Measurements from ENCODE around the gene SLC33A1. TPM values are rescaled to one million over a fixed set of nuclear protein-coding genes. Genes with fewer than 3 reads are reported as not detected.

SLC33A1 gene
- total and polyA plus RNA-seq, 2 of the 8 experiments (the other 6 are each of a cell fraction or from before 2014, with no cell fraction given) = 15.6 to 24.2 TPM

DNA sequence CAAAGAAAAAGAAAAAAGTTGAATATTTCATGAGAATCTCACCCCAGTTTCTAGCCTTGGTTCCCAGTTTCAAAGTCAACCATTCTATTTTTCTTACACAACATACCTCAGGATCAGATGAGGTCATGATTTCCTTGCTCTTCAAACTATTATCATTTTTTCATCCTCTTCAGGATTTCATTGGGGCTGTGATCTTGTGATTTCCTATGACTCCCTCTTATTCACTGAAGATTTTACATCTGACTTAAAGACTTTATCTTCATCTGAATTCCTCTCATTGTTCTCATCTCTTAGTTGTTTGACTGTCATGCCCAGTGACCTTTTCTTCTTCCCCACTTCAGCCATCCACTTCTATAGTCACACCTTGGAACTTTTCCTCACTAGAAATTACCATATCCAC, 45.0 kb downstream of the SLC33A1 start:
- no peak overlapping the region for H3K27ac ChIP-seq (ENCODE audit: low read depth, low read length)
- H3K23me2 ChIP-seq (ENCODE audit: low read depth, low read length) = no peaks in the 10 kb centered on the region
- H3K4me2 ChIP-seq (ENCODE audit: insufficient read depth in 1 of 2, low read depth in 2 of 2, low read length in 2 of 2) = no peak overlapping the region
- no peaks in the 10 kb centered on the region for H3K79me2 ChIP-seq (ENCODE audit: control insufficient read depth in 1 of 2, insufficient read depth in 2 of 2, low read length in 2 of 2)
- FAIRE-seq (no peak), DNase-seq (ENCODE audit: low read depth in 1 of 2, low spot score in 2 of 2) (no peak)
- no peak overlapping the region for H2BK12ac ChIP-seq (ENCODE audit: low read depth, low read length)
- no peak overlapping the region for H3K56ac ChIP-seq (replicated peaks; ENCODE audit: insufficient read length, low read depth, low read length)
- no peak overlapping the region for H2BK120ac ChIP-seq (replicated peaks; ENCODE audit: low read depth, low read length)
- peaks cover 0 to 2% (median 1%) of the 10 kb centered on the region in 4 experiments; a peak in 3 of 7 replicates for H3K4me1 ChIP-seq (replicated peaks in 1 of 4; ENCODE audit: control insufficient read depth in 3 of 4, insufficient read depth in 4 of 4, low read length in 3 of 4)
- no peaks in the 10 kb centered on the region for H3K36me3 ChIP-seq (ENCODE audit: control insufficient read depth in 2 of 4, insufficient read depth in 4 of 4, low read length in 3 of 4)
- H3K79me1 ChIP-seq (ENCODE audit: low read depth, low read length) = no peaks in the 10 kb centered on the region
- no peak overlapping the region for H3K18ac ChIP-seq (ENCODE audit: extremely low read depth, low read length)
- no peaks in the 10 kb centered on the region for H3K9me3 ChIP-seq (ENCODE audit: insufficient read depth in 2 of 2, low read depth in 1 of 2, low read length in 1 of 2)
- H2AFZ ChIP-seq (ENCODE audit: low read length) = no peak overlapping the region
- ChIA-PET CTCF (ENCODE audit: partially characterized antibody) (interaction anchor here (0.9 kb wide), 1 partner anchor 39 kb away, joined by 3 read pairs; no protein-coding TSS in a partner anchor), POLR2A (ENCODE audit: partially characterized antibody) (interaction anchor here (1.2 kb wide), 1 partner anchor 56 kb away, joined by 3 read pairs; no protein-coding TSS in a partner anchor)
- H2BK15ac ChIP-seq (ENCODE audit: low read length) = no peak overlapping the region
- H2BK20ac ChIP-seq (ENCODE audit: low read length) = no peak overlapping the region
- H3K4me3 ChIP-seq (ENCODE audit: extremely low read depth in 1 of 4, insufficient read depth in 2 of 4, low read depth in 3 of 4, low read length in 4 of 4) = no peak overlapping the region
- no peak overlapping the region for H3K23ac ChIP-seq (ENCODE audit: insufficient read length)
- no peaks in the 10 kb centered on the region; a peak in 1 of 7 replicates for H3K27me3 ChIP-seq (replicated peaks in 1 of 4; ENCODE audit: control insufficient read depth in 3 of 4, extremely low read depth in 1 of 4, insufficient read depth in 3 of 4, low read length in 3 of 4)
- H4K8ac ChIP-seq (ENCODE audit: extremely low read depth, insufficient read depth, low read length) = no peak overlapping the region
- no peak overlapping the region for H4K91ac ChIP-seq (replicated peaks; ENCODE audit: insufficient read length, low read length)
- no peaks in the 10 kb centered on the region for H4K20me1 ChIP-seq (replicated peaks in 1 of 2; ENCODE audit: control insufficient read depth in 1 of 2, insufficient read depth in 2 of 2, low read length in 2 of 2)
- no peak overlapping the region for H3K14ac ChIP-seq (ENCODE audit: insufficient read length)
- H3K4ac ChIP-seq (replicated peaks; ENCODE audit: insufficient read length, low read depth, low read length) = no peak overlapping the region
- H3K9ac ChIP-seq (replicated peaks in 1 of 4; ENCODE audit: extremely low read depth in 1 of 4, low read depth in 3 of 4, low read length in 3 of 4) = no peak overlapping the region
- H2AK5ac ChIP-seq (ENCODE audit: low read depth, low read length) = no peak overlapping the region
- H4K5ac ChIP-seq (ENCODE audit: insufficient read length, low read depth, low read length) = no peak overlapping the region
- no peak overlapping the region for H2BK5ac ChIP-seq (ENCODE audit: low read depth, low read length)
- TF ChIP-seq HDAC6 (IDR thresholded peaks at IDR 0.05; ENCODE audit: low read depth, low read length) (no peak), SRF (IDR thresholded peaks at IDR 0.05; ENCODE audit: low read depth, low read length) (no peak), ASH2L (IDR thresholded peaks at IDR 0.05; ENCODE audit: low read length) (no peak), CHD2 (IDR thresholded peaks at IDR 0.05; ENCODE audit: low read length) (no peak), TCF12 (IDR thresholded peaks at IDR 0.05; ENCODE audit: low read depth, low read length) (no peak), GABPA (IDR thresholded peaks at IDR 0.05; ENCODE audit: borderline replicate concordance, insufficient read depth, low read length) (no peak), JUN (IDR thresholded peaks at IDR 0.05; ENCODE audit: low read depth, low read length) (no peak), BACH1 (IDR thresholded peaks at IDR 0.05; ENCODE audit: low read length) (no peak), NRF1 (IDR thresholded peaks at IDR 0.05; ENCODE audit: low read depth, low read length) (no peak), SAP30 (IDR thresholded peaks at IDR 0.05; ENCODE audit: insufficient read depth, insufficient replicate concordance, low read length) (no peak), PHF8 (conservative IDR thresholded peaks at IDR 0.05; ENCODE audit: low read depth, low read length) (no peak), RFX5 (IDR thresholded peaks at IDR 0.05; ENCODE audit: borderline replicate concordance, low read depth, low read length) (no peak)
- TF ChIP-seq, protein P1, sequence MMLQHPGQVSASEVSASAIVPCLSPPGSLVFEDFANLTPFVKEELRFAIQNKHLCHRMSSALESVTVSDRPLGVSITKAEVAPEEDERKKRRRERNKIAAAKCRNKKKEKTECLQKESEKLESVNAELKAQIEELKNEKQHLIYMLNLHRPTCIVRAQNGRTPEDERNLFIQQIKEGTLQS (IDR thresholded peaks at IDR 0.05; ENCODE audit: insufficient read depth, low read depth, low read length) = no peak
- TF ChIP-seq, protein P2, sequence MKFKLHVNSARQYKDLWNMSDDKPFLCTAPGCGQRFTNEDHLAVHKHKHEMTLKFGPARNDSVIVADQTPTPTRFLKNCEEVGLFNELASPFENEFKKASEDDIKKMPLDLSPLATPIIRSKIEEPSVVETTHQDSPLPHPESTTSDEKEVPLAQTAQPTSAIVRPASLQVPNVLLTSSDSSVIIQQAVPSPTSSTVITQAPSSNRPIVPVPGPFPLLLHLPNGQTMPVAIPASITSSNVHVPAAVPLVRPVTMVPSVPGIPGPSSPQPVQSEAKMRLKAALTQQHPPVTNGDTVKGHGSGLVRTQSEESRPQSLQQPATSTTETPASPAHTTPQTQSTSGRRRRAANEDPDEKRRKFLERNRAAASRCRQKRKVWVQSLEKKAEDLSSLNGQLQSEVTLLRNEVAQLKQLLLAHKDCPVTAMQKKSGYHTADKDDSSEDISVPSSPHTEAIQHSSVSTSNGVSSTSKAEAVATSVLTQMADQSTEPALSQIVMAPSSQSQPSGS (IDR thresholded peaks at IDR 0.05; ENCODE audit: low read length) = no peak
